ENCODE results near the gene RIN3.

The RIN3 gene

DNA sequence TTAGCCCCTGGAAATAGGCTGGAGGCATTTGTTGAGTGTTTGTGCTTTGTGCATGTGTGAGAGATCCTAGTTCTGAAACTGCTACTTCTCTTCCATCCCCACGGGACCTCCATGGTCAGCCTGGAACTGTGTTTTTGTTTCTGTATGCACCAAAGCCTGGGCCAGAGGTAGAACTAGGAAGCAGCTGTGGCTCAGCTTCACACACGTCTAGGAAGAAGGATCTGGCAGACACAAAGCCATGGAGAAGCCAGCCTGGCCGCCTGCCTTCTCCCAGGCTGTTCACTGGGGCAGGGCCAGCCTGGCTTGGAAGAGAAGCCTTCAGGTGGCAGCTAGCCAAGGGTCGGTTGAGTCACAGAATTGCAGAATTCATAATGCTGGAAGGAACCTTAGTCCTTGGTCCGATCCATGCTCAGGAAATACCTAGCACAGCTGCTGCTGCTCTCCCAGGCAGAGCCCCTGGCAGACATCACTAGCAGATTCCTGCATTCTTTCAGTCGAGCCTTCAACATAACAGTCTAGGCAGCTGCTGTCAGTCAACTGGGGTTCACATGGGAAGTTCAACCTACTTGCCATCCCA is 27.0 kb downstream of the RIN3 start:
- H3K27ac ChIP-seq, result no peak overlapping the region
- TF ChIP-seq ZFX (IDR thresholded peaks at IDR 0.05; ENCODE audit: borderline replicate concordance), result no peak
- TF ChIP-seq, protein P1, sequence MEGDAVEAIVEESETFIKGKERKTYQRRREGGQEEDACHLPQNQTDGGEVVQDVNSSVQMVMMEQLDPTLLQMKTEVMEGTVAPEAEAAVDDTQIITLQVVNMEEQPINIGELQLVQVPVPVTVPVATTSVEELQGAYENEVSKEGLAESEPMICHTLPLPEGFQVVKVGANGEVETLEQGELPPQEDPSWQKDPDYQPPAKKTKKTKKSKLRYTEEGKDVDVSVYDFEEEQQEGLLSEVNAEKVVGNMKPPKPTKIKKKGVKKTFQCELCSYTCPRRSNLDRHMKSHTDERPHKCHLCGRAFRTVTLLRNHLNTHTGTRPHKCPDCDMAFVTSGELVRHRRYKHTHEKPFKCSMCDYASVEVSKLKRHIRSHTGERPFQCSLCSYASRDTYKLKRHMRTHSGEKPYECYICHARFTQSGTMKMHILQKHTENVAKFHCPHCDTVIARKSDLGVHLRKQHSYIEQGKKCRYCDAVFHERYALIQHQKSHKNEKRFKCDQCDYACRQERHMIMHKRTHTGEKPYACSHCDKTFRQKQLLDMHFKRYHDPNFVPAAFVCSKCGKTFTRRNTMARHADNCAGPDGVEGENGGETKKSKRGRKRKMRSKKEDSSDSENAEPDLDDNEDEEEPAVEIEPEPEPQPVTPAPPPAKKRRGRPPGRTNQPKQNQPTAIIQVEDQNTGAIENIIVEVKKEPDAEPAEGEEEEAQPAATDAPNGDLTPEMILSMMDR (IDR thresholded peaks at IDR 0.05), result no peak

DNA sequence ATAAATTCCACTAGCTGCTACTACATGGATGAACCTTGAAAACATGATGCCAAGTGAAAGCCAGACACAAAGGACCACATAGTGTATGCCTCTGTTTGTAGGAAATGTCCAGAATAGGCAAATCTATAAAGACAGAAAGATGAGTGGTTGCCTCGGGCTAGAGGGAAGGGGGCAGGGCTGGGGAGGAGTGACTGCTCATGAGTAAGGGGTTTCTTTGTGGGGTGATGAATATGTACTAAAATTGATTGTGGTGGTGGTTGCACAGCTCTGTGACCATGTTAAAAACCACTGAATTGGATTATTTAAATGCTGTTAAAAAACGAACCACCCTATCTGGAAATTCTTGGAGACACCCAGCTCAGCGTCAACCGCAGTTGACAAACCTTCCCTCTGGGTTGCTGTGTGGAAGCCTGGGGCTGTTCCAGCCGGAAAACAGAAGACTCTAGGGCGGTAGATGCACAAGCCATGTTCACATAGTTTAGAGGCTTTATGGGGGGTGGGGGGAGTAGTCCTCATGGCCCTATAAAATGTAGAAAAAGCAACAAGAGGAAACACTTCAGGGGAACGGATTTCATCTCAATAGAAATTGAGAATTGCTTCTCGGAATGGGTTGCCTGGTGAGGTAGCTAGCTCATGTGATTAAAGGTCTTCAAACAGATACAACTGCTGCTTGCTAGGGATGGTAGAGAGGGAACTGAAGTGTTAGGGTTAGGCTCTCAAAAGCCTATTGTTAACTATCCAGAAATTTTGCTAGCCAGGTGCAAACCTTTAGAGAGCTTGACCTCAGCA is 29.4 kb downstream of the RIN3 start:
- no peak for TF ChIP-seq ZFX (IDR thresholded peaks at IDR 0.05; ENCODE audit: borderline replicate concordance)
- TF ChIP-seq, protein P1 (IDR thresholded peaks at IDR 0.05), result no peak
- H3K27ac ChIP-seq, result no peak overlapping the region

DNA sequence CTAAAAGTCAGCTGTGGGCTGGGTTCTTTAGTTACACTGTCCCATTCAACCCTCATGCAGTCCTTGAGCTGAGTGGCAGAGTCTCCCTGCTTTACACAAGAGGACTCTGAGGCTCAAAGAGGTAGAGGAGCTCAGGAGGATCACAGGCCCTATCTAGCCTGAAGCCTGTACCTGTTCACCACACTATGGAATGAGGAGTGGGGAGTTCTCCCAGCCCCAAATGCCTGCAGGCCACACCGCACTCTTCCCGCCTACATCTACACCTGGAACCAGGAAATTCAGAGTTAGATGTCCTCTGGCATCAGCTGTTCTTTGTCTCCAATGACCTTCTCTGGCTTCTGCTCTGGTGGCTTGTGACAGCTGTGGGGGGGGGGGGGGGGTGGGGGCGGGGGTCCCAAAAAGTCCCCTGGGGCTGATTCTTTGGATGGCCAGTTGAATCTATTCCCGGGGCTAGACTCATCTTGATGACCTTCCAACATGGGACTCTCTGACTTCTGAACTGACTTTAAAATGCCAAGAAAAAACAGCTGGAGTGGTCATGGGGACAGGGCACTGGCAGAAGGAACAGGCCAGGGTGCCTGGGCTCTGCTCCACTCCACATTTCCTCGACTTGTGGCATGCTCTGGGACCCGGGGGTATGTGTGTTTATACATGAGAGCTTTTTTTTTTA is 30.6 kb downstream of the RIN3 start:
- TF ChIP-seq, protein P1 (IDR thresholded peaks at IDR 0.05), result no peak
- TF ChIP-seq ZFX (IDR thresholded peaks at IDR 0.05; ENCODE audit: borderline replicate concordance), result no peak
- H3K27ac ChIP-seq, result no peak overlapping the region

DNA sequence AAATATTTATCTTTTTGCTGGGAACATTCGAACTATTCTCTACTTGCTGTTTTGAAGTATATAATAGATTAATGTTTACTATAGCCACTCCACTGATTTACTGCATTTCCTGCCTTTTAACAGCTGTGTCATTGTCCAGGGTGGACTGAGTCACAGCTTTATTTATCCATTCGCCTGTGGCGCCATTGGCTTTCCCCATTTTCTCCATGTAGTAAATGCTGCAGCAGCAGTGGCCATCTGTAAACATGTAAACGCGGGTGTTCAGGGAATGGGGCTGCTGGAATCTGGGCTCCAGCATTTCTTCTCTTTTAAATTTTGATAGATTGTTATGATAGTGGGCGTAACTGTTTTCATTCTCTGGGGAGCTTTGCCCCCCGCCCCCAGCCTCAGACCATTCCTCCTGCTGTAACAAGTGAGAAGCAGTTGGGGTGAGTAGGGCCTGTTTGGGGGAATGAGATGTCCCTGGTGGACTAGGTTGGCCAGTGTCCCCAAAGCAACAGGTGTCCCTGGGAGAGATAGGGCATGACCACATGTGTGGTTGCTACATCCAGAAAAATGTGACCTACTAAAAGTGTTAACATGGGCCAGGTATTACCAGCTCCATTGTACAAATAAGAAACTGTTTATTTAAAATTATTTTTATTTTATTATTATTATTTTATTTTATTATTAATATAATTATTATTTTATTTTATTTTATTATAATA is 32.9 kb downstream of the RIN3 start:
- TF ChIP-seq, protein P1 (IDR thresholded peaks at IDR 0.05), result no peak
- no peak for TF ChIP-seq ZFX (IDR thresholded peaks at IDR 0.05; ENCODE audit: borderline replicate concordance)
- H3K27ac ChIP-seq, result no peak overlapping the region

DNA sequence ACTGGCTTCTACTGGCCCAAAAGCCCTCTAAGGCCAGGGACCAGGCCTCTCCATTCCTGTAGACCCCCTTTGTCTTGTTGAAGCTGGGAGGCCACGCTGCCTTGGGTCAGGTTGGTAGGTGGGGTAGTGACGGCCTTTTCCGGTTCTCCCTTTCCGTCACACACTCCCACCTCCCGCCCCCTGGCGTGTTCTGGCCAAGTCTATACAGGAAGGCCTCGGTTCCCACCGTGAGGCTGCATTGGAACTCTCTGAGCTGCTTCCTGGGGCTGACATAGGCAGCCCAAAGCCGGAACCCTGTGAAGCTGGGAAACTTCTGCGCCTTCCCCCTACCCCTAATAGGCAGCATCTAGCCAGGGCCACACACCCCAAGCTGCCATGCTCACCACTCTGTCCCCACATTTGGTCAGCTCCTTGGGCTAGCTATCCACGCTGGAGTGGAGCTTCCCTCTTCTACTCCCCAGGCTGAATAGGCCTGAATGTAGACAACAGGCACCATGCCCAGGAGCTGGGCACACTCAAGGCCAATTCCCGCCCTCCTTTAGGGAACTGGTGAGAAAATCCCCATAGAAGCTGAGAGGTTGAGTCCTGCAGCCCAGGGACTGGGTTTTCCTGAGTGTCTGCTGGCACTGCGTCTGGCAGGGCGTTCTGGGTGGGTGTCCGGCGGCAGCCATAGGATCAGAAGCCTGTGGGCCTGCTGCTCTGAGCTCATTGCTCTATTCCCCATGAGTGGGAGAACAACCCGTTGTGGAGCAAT is 35.7 kb downstream of the RIN3 start:
- no peak overlapping the region for H3K27ac ChIP-seq

DNA sequence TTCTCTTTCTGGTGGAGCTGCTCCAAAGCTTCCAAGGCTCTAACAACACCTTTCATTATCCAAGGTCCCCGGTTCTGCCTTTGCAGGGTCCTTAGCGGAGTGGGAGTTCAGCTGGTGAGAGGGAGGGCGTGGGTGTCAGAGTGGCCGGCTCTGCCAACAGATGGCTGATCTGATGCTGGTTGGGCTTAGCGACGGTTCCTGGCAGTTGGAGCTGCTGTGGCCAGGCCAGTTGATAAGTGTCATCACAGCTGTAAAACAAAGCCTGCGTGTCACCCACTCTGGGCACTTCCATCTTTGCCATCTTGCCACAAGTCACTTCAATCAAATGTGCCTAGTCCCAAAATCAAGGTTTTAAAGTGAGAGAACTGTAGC is 36.3 kb downstream of the RIN3 start:
- TF ChIP-seq ZFX (IDR thresholded peaks at IDR 0.05; ENCODE audit: borderline replicate concordance), result no peak
- TF ChIP-seq, protein P1 (IDR thresholded peaks at IDR 0.05), result no peak
- no peak overlapping the region for H3K27ac ChIP-seq

More for the DNA sequence above, 35.7 kb downstream of the RIN3 start:
- TF ChIP-seq, protein P1 (IDR thresholded peaks at IDR 0.05), result no peak
- TF ChIP-seq ZFX (IDR thresholded peaks at IDR 0.05; ENCODE audit: borderline replicate concordance), result no peak
